Measurements from ENCODE around the gene CHMP5.

- TF ChIP-seq CTCF (IDR thresholded peaks at IDR 0.05) (no peak), ZFX (IDR thresholded peaks at IDR 0.05; ENCODE audit: borderline replicate concordance) (no peak)
Measured at GRCh38 chr9:33272061-33272460, 7.2 kb downstream of the CHMP5 start.
